Natural killer cell (primary cell): ENCODE data around the gene ZMYM2. TPM values are rescaled to one million over a fixed set of nuclear protein-coding genes. Genes with fewer than 3 reads are reported as not detected.
"Not testable (repeated sequence)": the region's sequence is repeated elsewhere in the genome, so short reads cannot be mapped to it uniquely, and the experiment has no call there.

ENCODE experiments used
- ATAC-seq, 3 donors: fragments of 150-1000 bp in 2 of 3; fragments of 200-7000 bp in 1 of 3; cut with Tn5 transposase; 1 replicate in 1 of 3; 2 replicates in 2 of 3; pipeline ENCODE4 v1.10.0; 2021; ENCODE audit warnings: mild to moderate bottlenecking in 2 of 3, moderate library complexity in 2 of 3
- DNase-seq, 2 donors: peaks; one replicate each; pipeline versions ENCODE4 v3.0.0 to v3.0.0-alpha.2; 2013 to 2021; ENCODE audit warnings: mixed read lengths in 1 of 2
- H3K27ac ChIP-seq: one replicate; pipeline ENCODE4 v1.5.1; 2013; ENCODE audit warnings: mild to moderate bottlenecking, low read length
- H3K27me3 ChIP-seq: one replicate; pipeline ENCODE4 v1.6.1; 2013; ENCODE audit warnings: low read length; ENCODE audit not compliant: control insufficient read depth, insufficient read depth
- H3K36me3 ChIP-seq: one replicate; pipeline ENCODE4 v1.6.1; 2013; ENCODE audit warnings: low read length; ENCODE audit not compliant: control insufficient read depth, insufficient read depth
- H3K4me1 ChIP-seq: one replicate; pipeline ENCODE4 v1.6.1; 2013; ENCODE audit warnings: low read length; ENCODE audit not compliant: control insufficient read depth, insufficient read depth
- H3K4me3 ChIP-seq: one replicate; pipeline ENCODE4 v1.5.1; 2013; ENCODE audit warnings: low read length
- H3K9me3 ChIP-seq: one replicate; pipeline ENCODE4 v1.6.1; 2013; ENCODE audit warnings: low read length; ENCODE audit not compliant: control insufficient read depth, insufficient read depth
- H3K27ac Mint-ChIP-seq, 2 donors: one replicate each; pipeline ENCODE4 v1.8.0; 2022; ENCODE audit warnings: mild to moderate bottlenecking in 2 of 2, mixed read lengths in 2 of 2, moderate library complexity in 1 of 2
- H3K27me3 Mint-ChIP-seq, 2 donors: one replicate each; pipeline ENCODE4 v1.8.0; 2022; ENCODE audit warnings: low read depth in 2 of 2, mixed read lengths in 2 of 2
- H3K36me3 Mint-ChIP-seq: one replicate; pipeline ENCODE4 v1.8.0; 2022; ENCODE audit warnings: mixed read lengths
- H3K4me1 Mint-ChIP-seq, 2 donors: one replicate each; pipeline ENCODE4 v1.8.0; 2022; ENCODE audit warnings: mixed read lengths in 2 of 2
- H3K4me3 Mint-ChIP-seq: one replicate; pipeline ENCODE4 v1.8.0; 2022; ENCODE audit warnings: mild to moderate bottlenecking, moderate library complexity, mixed read lengths
- H3K9me3 Mint-ChIP-seq, 2 donors: one replicate each; pipeline ENCODE4 v1.8.0; 2022; ENCODE audit warnings: mixed read lengths in 2 of 2
- WGBS: methylation state at CpG from one replicate; pipeline ENCODE4 v1.1.7; 2013; ENCODE audit warnings: missing lambda C conversion rate; ENCODE audit not compliant: insufficient coverage; 5-methylcytosine and 5-hydroxymethylcytosine counted together
- intact Hi-C: fragments of 100-400 bp; cut with micrococcal nuclease; formaldehyde crosslinking; loops from one replicate; pipeline ENCODE4 v1.14.2; 2022
- total RNA-seq, 4 donors: library from RNA; stranded (reverse); fragments of 120-200 nt in 1 of 4; gene quantifications; one replicate each; pipeline versions ENCODE4 v1.2.3 to v1.2.4, GENCODE V29; 2013 to 2022
- TF ChIP-seq, protein P1 (sequence below): fragments of 200-600 bp; IDR thresholded peaks from one replicate; pipeline ENCODE4 v1.8.0; 2022; ENCODE audit warnings: antibody characterized with exemption

ZMYM2 gene
- total RNA-seq, 3 donors from 2014 or later (not counting 1 experiment from before 2014, with no cell fraction given) = 82.1 to 101 (median 87.0) TPM

DNA sequence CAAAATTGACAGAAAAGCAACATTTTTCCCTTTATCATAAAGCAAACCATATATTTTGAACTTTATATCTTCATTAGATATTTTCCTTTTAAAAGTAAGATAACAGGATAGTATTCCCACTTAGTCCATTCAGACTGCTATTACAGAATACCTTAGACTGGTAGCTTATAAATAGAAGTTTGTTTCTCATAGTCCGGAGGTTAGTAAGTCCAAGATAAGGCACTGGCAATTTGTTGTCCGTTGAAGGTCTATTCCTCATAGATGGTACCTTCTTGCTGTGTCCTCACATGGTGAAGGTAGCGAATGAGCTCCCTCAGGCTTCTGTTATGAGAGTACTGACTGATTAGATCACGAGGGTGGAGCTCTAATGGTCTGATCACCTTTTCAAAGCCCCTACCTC, 70.4 kb downstream of the ZMYM2 start:
- no peak overlapping the region for H3K27ac ChIP-seq
- TF ChIP-seq, protein P1, sequence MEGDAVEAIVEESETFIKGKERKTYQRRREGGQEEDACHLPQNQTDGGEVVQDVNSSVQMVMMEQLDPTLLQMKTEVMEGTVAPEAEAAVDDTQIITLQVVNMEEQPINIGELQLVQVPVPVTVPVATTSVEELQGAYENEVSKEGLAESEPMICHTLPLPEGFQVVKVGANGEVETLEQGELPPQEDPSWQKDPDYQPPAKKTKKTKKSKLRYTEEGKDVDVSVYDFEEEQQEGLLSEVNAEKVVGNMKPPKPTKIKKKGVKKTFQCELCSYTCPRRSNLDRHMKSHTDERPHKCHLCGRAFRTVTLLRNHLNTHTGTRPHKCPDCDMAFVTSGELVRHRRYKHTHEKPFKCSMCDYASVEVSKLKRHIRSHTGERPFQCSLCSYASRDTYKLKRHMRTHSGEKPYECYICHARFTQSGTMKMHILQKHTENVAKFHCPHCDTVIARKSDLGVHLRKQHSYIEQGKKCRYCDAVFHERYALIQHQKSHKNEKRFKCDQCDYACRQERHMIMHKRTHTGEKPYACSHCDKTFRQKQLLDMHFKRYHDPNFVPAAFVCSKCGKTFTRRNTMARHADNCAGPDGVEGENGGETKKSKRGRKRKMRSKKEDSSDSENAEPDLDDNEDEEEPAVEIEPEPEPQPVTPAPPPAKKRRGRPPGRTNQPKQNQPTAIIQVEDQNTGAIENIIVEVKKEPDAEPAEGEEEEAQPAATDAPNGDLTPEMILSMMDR = no peak
- H3K36me3 Mint-ChIP-seq = peaks cover 8% of the 10 kb centered on the region
- ATAC-seq (no peak), DNase-seq (no peak)
- H3K27me3 ChIP-seq = no peaks in the 10 kb centered on the region
- intact Hi-C loops = no loop called here
- peaks cover 0 to 4% of the 10 kb centered on the region in 2 donors for H3K4me1 Mint-ChIP-seq
- no peaks in the 10 kb centered on the region for H3K27me3 Mint-ChIP-seq
- no peak overlapping the region for H3K27ac Mint-ChIP-seq
- H3K4me3 ChIP-seq = no peak overlapping the region
- no peaks in the 10 kb centered on the region for H3K4me1 ChIP-seq
- 99% methylated on average over 4 of the region's 4 CpGs for WGBS
- H3K36me3 ChIP-seq = peaks cover 35% of the 10 kb centered on the region
- H3K9me3 ChIP-seq = no peaks in the 10 kb centered on the region
- no peaks in the 10 kb centered on the region for H3K9me3 Mint-ChIP-seq
- no peak overlapping the region for H3K4me3 Mint-ChIP-seq

DNA sequence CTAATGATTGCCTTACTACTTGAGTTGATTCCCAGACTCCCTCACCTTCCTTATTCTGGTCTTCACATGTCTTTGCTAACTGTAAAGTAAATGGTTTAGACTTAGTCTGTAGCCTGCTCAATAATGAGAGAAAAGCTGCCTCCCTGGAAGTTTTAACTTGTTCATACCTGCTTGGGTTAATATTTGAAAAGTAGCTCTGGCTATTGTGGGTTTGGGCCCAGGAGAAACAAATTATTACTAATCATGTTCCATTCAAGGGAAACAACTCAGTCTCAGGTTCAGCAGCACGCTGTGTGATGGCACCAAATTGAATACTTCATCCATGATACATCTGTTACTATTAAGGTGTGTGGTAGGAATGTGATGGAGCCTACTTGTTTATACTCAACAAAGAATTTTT, 75.0 kb downstream of the ZMYM2 start:
- no peaks in the 10 kb centered on the region for H3K9me3 ChIP-seq
- Mint-ChIP-seq H3K27ac (no peak overlapping the region), H3K9me3 (no peaks in the 10 kb centered on the region), H3K36me3 (no peaks in the 10 kb centered on the region), H3K4me1 (peaks cover 0 to 4% of the 10 kb centered on the region in 2 donors), H3K4me3 (no peak overlapping the region), H3K27me3 (no peaks in the 10 kb centered on the region)
- H3K4me3 ChIP-seq = no peak overlapping the region
- H3K4me1 ChIP-seq = no peaks in the 10 kb centered on the region
- peaks cover 60% of the 10 kb centered on the region for H3K36me3 ChIP-seq
- TF ChIP-seq, protein P1 = no peak
- H3K27me3 ChIP-seq = no peaks in the 10 kb centered on the region
- WGBS = no CpG with 5 or more reads among the region's 1 CpG
- H3K27ac ChIP-seq = no peak overlapping the region
- DNase-seq = no peak
- ATAC-seq = no peak
- intact Hi-C loops = no loop called here

DNA sequence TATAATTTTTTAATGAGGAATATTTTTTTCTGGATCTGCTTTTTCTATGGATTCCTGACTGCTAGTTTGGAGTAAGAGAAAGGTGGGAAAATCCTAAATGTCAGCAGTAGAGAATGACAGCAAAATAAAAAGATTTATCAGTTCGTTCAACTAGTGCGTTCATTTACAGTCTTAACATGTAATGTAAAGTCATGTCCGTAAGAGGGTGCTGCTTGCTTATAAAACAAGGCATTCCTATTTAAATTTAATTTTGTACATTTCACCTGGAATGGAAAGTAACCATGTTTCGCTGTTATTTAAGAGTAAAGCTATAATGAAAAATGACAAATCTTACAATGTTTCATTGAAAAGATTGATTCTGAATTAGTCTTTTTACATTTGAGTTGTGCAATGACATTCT, 76.6 kb downstream of the ZMYM2 start:
- TF ChIP-seq, protein P1 = no peak
- Mint-ChIP-seq H3K4me3 (no peak overlapping the region), H3K36me3 (peaks cover 5% of the 10 kb centered on the region), H3K9me3 (no peaks in the 10 kb centered on the region), H3K4me1 (peaks cover 6 to 9% of the 10 kb centered on the region in 2 donors), H3K27ac (no peak overlapping the region), H3K27me3 (no peaks in the 10 kb centered on the region)
- DNase-seq = no peak
- 100% methylated on average over 3 of the region's 4 CpGs for WGBS
- intact Hi-C loops = no loop called here
- no peaks in the 10 kb centered on the region for H3K4me1 ChIP-seq
- H3K27ac ChIP-seq = no peak overlapping the region
- ATAC-seq = no peak
- no peak overlapping the region for H3K4me3 ChIP-seq
- peaks cover 55% of the 10 kb centered on the region for H3K36me3 ChIP-seq
- no peaks in the 10 kb centered on the region for H3K27me3 ChIP-seq
- no peaks in the 10 kb centered on the region for H3K9me3 ChIP-seq

DNA sequence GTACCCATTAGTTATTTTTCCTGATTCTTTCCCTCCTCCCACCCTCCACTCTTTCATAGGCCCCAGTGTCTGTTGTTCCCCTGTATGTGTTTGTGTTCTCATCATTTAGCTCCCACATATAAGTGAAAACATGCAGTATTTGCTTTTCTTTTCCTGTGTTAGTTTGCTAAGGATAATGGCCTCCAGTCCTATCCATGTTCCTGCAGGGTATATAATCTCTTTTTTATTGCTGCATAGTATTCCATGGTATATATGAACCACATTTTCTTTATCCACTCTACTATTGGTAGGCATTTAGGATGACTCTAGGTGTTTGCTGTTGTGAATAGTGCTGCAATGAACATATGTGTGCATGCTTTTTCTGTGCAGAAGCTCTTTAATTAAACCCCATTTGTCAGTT, 79.4 kb downstream of the ZMYM2 start:
- Histone ChIP-seq H3K4me3 (no peak overlapping the region), H3K27ac (no peak overlapping the region), H3K9me3 (no peaks in the 10 kb centered on the region), H3K4me1 (no peaks in the 10 kb centered on the region), H3K36me3 (peaks cover 46% of the 10 kb centered on the region), H3K27me3 (no peaks in the 10 kb centered on the region)
- intact Hi-C loops = no loop called here
- no peaks in the 10 kb centered on the region for H3K9me3 Mint-ChIP-seq
- H3K27me3 Mint-ChIP-seq = no peaks in the 10 kb centered on the region
- TF ChIP-seq, protein P1 = no peak
- H3K36me3 Mint-ChIP-seq = peaks cover 13% of the 10 kb centered on the region
- H3K4me3 Mint-ChIP-seq = no peak overlapping the region
- no peak overlapping the region for H3K27ac Mint-ChIP-seq
- ATAC-seq (no peak), DNase-seq (no peak)
- peaks cover 27 to 31% of the 10 kb centered on the region in 2 donors for H3K4me1 Mint-ChIP-seq

DNA sequence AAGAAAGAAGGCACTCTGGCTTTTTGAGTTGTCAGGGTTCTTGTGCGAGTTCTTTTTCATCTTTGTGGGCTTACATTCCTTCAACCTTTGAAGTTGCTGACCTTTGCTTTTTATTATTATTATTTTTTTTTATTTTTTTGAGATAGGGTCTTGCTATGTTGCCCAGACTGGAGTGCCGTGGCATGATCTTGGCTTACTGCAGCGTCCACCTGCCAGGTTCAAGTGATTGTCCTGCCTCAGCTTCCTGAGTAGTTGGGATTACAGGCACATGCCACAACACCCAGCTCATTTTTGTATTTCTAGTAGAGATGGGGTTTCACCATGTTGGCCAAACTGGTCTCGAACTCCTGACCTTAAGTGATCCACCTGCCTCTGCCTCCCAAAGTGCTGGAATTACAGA, 84.1 kb downstream of the ZMYM2 start:
- intact Hi-C loops, H3K4me3 Mint-ChIP-seq, H3K9me3 Mint-ChIP-seq, ATAC-seq, H3K9me3 ChIP-seq, H3K27me3 ChIP-seq, H3K4me1 ChIP-seq, H3K27me3 Mint-ChIP-seq, H3K27ac ChIP-seq, H3K4me3 ChIP-seq, DNase-seq, H3K27ac Mint-ChIP-seq: not testable (repeated sequence)
- Mint-ChIP-seq H3K4me1 (peaks cover 27 to 33% of the 10 kb centered on the region in 2 donors), H3K36me3 (peaks cover 13% of the 10 kb centered on the region)
- 100% methylated on average over 4 of the region's 4 CpGs for WGBS
- peaks cover 23% of the 10 kb centered on the region for H3K36me3 ChIP-seq
